Fibroblast of lung (primary cell): ENCODE data around the gene FNDC3B.

Experiments used
- EZH2 ChIP-seq: IDR thresholded peaks from 2 replicates; pipeline ENCODE4 v1.5.1; 2012; ENCODE audit warnings: low read length, control low read depth, mild to moderate bottlenecking; ENCODE audit errors: missing control alignments
- TF ChIP-seq, protein P1 (sequence below), 2 donors: IDR thresholded peaks in 1 of 2; conservative IDR thresholded peaks in 1 of 2; 1 replicate in 1 of 2; 2 replicates in 1 of 2; pipeline ENCODE4 v1.5.1; 2011 to 2012; ENCODE audit warnings: low read length in 2 of 2, control low read depth in 1 of 2, inconsistent platforms in 1 of 2, low read depth in 1 of 2, mild to moderate bottlenecking in 1 of 2

GRCh38 chr3:172104471-172105072, 65.2 kb downstream of the FNDC3B start:
- TF ChIP-seq, protein P1, sequence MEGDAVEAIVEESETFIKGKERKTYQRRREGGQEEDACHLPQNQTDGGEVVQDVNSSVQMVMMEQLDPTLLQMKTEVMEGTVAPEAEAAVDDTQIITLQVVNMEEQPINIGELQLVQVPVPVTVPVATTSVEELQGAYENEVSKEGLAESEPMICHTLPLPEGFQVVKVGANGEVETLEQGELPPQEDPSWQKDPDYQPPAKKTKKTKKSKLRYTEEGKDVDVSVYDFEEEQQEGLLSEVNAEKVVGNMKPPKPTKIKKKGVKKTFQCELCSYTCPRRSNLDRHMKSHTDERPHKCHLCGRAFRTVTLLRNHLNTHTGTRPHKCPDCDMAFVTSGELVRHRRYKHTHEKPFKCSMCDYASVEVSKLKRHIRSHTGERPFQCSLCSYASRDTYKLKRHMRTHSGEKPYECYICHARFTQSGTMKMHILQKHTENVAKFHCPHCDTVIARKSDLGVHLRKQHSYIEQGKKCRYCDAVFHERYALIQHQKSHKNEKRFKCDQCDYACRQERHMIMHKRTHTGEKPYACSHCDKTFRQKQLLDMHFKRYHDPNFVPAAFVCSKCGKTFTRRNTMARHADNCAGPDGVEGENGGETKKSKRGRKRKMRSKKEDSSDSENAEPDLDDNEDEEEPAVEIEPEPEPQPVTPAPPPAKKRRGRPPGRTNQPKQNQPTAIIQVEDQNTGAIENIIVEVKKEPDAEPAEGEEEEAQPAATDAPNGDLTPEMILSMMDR (conservative IDR thresholded peaks at IDR 0.05 in 1 of 2, IDR thresholded peaks at IDR 0.05 in 1 of 2; ENCODE audit: low read depth in 1 of 2, low read length in 2 of 2): no peak
- no peak for TF ChIP-seq EZH2
